Thyroid gland (tissue), 4 donors: ENCODE measurements around the gene ZBTB12.
A peak's percentile ranks its signal among the peaks of the same experiment; 100 is the strongest.

Experiments
- POLR2A ChIP-seq, 2 donors: fragments of 450-650 bp; IDR thresholded peaks; one replicate each; pipeline ENCODE4 v1.6.1; 2017; ENCODE audit warnings: antibody characterized with exemption in 2 of 2, mild to moderate bottlenecking in 2 of 2, moderate library complexity in 1 of 2
- TF ChIP-seq, protein P1 (sequence below), 6 experiments: fragments of 200-600 bp in 3 of 6; fragments of 450-650 bp in 3 of 6; sonication (generic) in 3 of 6; IDR thresholded peaks; one replicate each; pipeline ENCODE4 v1.5.1; 2016 to 2019; ENCODE audit warnings: antibody characterized with exemption in 6 of 6, mild to moderate bottlenecking in 2 of 6, inconsistent platforms in 1 of 6, moderate library complexity in 1 of 6

DNA sequence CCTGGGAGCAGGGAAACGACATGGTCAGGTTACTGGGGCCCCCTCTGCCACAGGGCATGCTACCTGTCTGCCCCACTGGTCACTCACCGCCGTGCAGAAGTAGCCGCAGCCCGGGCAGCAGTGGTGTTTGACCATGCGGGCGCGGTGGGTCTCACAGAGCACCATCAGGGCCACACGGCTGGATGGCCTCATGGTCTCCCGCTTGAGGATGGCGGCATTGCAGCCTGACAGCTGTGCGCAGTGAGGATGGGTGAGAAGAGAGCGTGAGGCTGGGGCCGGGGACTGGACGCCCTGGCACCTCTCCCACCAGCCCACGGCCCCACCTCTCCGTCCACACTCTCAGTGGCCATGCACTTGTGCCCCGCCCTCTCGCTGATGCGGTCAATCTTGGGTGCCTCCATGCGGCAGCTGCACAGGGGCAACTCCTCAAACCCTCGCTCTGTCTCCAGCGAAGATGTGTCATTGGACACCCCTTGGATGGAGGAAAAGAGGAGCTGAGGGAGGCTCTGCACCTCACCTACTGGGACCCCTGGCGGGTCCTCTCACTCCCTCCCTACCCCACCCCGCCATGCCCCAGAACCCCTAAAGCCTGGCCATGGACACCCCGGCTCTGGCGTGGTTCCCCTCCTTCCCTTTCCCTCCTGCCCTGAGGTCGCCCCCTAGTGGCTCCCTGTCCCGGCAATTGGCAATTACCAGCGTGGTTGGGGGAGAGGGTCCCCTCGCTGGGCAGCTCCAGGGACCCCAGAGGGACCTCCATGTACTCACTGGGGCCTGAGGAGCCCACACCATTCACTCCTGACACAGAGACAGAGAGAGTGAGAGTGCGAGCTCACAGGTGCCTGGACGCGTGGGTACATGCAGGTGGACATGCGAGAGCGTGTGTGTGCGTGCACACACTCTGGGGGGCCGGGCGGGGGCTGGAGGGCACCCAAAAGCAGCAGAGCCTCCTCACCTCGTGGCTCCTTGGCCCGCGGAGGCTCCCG, 13.3 kb downstream of the ZBTB12 start:
- TF ChIP-seq, protein P1, sequence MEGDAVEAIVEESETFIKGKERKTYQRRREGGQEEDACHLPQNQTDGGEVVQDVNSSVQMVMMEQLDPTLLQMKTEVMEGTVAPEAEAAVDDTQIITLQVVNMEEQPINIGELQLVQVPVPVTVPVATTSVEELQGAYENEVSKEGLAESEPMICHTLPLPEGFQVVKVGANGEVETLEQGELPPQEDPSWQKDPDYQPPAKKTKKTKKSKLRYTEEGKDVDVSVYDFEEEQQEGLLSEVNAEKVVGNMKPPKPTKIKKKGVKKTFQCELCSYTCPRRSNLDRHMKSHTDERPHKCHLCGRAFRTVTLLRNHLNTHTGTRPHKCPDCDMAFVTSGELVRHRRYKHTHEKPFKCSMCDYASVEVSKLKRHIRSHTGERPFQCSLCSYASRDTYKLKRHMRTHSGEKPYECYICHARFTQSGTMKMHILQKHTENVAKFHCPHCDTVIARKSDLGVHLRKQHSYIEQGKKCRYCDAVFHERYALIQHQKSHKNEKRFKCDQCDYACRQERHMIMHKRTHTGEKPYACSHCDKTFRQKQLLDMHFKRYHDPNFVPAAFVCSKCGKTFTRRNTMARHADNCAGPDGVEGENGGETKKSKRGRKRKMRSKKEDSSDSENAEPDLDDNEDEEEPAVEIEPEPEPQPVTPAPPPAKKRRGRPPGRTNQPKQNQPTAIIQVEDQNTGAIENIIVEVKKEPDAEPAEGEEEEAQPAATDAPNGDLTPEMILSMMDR (IDR thresholded peaks at IDR 0.05), result peak; percentile 24 to 71 (median 48)
- no peak for TF ChIP-seq POLR2A (IDR thresholded peaks at IDR 0.05)
